SK-N-SH treated with all-trans-retinoic acid at 6 μM for 48 hours (cell line): ENCODE results near the gene CACNA1B.
"Not testable (repeated sequence)": the region's sequence is repeated elsewhere in the genome, so short reads cannot be mapped to it uniquely, and the experiment has no call there.

Experiments used
- ATAC-seq: fragments of 200-7000 bp; cut with Tn5 transposase; 3 replicates; pipeline ENCODE4 v1.9.1; 2020; ENCODE audit warnings: mild to moderate bottlenecking, moderate library complexity
- ARNTL ChIP-seq: fragments of 450-650 bp; formaldehyde crosslinking; IDR thresholded peaks from 2 replicates; pipeline ENCODE4 v1.5.0; 2020; ENCODE audit warnings: low read depth, mild to moderate bottlenecking, moderate library complexity, borderline replicate concordance
- BACH2 ChIP-seq: fragments of 250-450 bp; sonication (Bioruptor Pico); IDR thresholded peaks from 2 replicates; pipeline ENCODE4 v1.9.0; 2021; ENCODE audit warnings: mild to moderate bottlenecking, borderline replicate concordance
- CSDC2 ChIP-seq: fragments of 250-450 bp; sonication (Bioruptor Pico); IDR thresholded peaks from 2 replicates; pipeline ENCODE4 v1.5.0; 2020; ENCODE audit warnings: mild to moderate bottlenecking, moderate library complexity
- CSRNP3 ChIP-seq: fragments of 250-450 bp; sonication (Bioruptor Pico); IDR thresholded peaks from 2 replicates; pipeline ENCODE4 v1.5.1; 2021; ENCODE audit warnings: mild to moderate bottlenecking, moderate library complexity
- ESRRG ChIP-seq: fragments of 250-450 bp; sonication (Bioruptor Pico); IDR thresholded peaks from 2 replicates; pipeline ENCODE4 v1.6.1; 2021; ENCODE audit warnings: mild to moderate bottlenecking
- GLIS3 ChIP-seq: fragments of 250-450 bp; sonication (Bioruptor Pico); IDR thresholded peaks from 2 replicates; pipeline ENCODE4 v1.5.0; 2020; ENCODE audit warnings: mild to moderate bottlenecking, moderate library complexity
- ISL1 ChIP-seq: fragments of 250-450 bp; sonication (Bioruptor Pico); IDR thresholded peaks from 2 replicates; pipeline ENCODE4 v2.1.2; 2022; ENCODE audit warnings: mild to moderate bottlenecking, moderate library complexity
- OSR1 ChIP-seq: fragments of 250-450 bp; sonication (Bioruptor Pico); IDR thresholded peaks from 2 replicates; pipeline ENCODE4 v1.8.0; 2022; ENCODE audit warnings: moderate library complexity, mild to moderate bottlenecking, inconsistent platforms
- PATZ1 ChIP-seq: fragments of 250-450 bp; sonication (Bioruptor Pico); IDR thresholded peaks from 2 replicates; pipeline ENCODE4 v1.8.0; 2020; ENCODE audit warnings: mild to moderate bottlenecking, moderate library complexity, borderline replicate concordance
- PPARA ChIP-seq: fragments of 250-450 bp; sonication (Bioruptor Pico); IDR thresholded peaks from 2 replicates; pipeline ENCODE4 v1.5.0; 2020; ENCODE audit warnings: mild to moderate bottlenecking, borderline replicate concordance
- RARB ChIP-seq: fragments of 250-450 bp; sonication (Bioruptor Pico); IDR thresholded peaks from 2 replicates; pipeline ENCODE4 v1.8.0; 2021; ENCODE audit warnings: mild to moderate bottlenecking, moderate library complexity
- SNAI2 ChIP-seq: fragments of 250-450 bp; sonication (Bioruptor Pico); IDR thresholded peaks from 2 replicates; pipeline ENCODE4 v1.5.0; 2020; ENCODE audit warnings: mild to moderate bottlenecking, moderate library complexity
- TOX ChIP-seq: fragments of 250-450 bp; sonication (Bioruptor Pico); IDR thresholded peaks from 2 replicates; pipeline ENCODE4 v1.8.0; 2021; ENCODE audit warnings: mild to moderate bottlenecking, moderate library complexity, borderline replicate concordance
- TSHZ2 ChIP-seq: fragments of 250-450 bp; sonication (Bioruptor Pico); IDR thresholded peaks from 2 replicates; pipeline ENCODE4 v1.5.0; 2020; ENCODE audit warnings: mild to moderate bottlenecking, moderate library complexity
- ZC3H10 ChIP-seq: fragments of 250-450 bp; sonication (Bioruptor Pico); IDR thresholded peaks from 2 replicates; pipeline ENCODE4 v1.5.1; 2021; ENCODE audit warnings: mild to moderate bottlenecking, moderate library complexity
- ZFP30 ChIP-seq: fragments of 450-650 bp; formaldehyde crosslinking; IDR thresholded peaks from 2 replicates; pipeline ENCODE4 v1.5.0; 2022; ENCODE audit warnings: mild to moderate bottlenecking, moderate library complexity
- ZNF565 ChIP-seq: fragments of 450-650 bp; formaldehyde crosslinking; conservative IDR thresholded peaks from 2 replicates; pipeline ENCODE4 v1.5.0; 2020; ENCODE audit warnings: low read depth, mild to moderate bottlenecking, moderate library complexity
- ZNF70 ChIP-seq: fragments of 450-650 bp; formaldehyde crosslinking; IDR thresholded peaks from 2 replicates; pipeline ENCODE4 v1.5.0; 2020; ENCODE audit warnings: mild to moderate bottlenecking, moderate library complexity
- ZNF8 ChIP-seq: fragments of 450-650 bp; formaldehyde crosslinking; IDR thresholded peaks from 2 replicates; pipeline ENCODE4 v1.5.0; 2020; ENCODE audit warnings: mild to moderate bottlenecking, moderate library complexity

The CACNA1B gene

DNA sequence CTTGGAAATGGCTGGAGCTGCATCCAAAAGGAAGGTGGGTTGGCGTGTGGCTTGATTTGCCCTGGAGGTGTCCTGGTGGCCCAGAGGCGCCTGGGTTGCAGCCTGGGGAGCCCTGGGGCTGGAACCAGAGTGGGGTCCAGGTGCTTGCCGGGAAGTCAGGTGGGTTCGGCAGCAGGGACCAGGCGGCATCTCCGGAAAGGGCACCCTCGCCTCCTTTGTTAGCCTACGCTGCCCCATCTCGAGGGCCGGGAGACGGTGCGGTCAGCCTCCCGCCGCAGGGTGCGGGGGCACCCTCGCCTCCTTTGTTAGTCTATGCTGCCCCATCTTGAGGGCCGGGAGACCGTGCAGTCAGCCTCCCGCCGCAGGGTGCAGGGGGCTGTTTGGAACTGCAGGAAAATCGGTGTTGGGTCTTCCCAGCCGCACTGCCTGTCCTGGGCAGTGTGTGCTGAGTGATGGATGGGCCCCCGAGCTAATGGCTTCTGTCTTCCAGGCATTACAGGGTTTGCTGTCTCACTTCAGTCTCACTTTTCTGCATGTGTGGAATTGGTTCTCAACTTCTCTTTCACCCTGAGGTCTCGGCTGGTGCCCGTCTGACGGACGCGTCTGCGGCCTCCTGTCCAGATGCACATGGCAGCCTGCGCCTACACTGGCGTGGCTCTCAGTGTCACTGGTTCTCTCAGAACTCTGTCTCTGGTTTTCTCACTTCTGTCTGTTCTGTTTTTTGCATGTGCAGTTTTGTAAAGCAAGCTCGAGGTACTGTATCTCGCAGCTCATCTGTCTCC, 139.0 kb downstream of the CACNA1B start:
- no peak for ATAC-seq
- TF ChIP-seq TSHZ2 (CRISPR knock-in tag) (no peak), ZNF565 (CRISPR knock-in tag) (no peak), ZNF8 (CRISPR knock-in tag) (no peak), ESRRG (CRISPR knock-in tag) (no peak)

DNA sequence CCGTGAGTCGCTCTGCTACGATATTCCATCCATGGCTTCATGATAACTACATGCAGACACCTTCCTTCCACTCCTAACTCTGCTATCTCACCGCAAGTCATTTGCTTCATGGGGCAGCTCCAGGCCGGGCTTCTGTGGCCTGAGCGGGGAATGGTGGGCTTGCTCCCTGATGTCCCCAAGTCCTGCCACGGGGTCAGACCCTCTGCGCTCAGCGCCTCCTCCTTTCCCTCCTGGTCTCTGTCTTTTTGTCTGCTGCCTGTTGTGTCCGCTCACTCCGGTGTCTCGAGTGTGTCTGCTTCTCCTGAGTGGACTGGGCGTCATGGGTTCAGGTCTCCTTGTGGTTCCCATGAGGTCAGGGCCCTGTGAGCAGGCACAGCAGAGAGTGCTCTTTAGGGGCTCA, 139.6 kb downstream of the CACNA1B start:
- TF ChIP-seq GLIS3 (CRISPR knock-in tag) (no peak), PPARA (CRISPR knock-in tag) (no peak), TOX (CRISPR knock-in tag) (no peak), ZNF70 (CRISPR knock-in tag) (no peak), OSR1 (CRISPR knock-in tag) (no peak), CSDC2 (CRISPR knock-in tag) (no peak), ZC3H10 (no peak), ZNF8 (CRISPR knock-in tag) (no peak), ARNTL (CRISPR knock-in tag) (no peak), ZNF565 (CRISPR knock-in tag) (no peak), CSRNP3 (CRISPR knock-in tag) (no peak), PATZ1 (CRISPR knock-in tag) (no peak), RARB (CRISPR knock-in tag) (no peak), ESRRG (CRISPR knock-in tag) (no peak), ISL1 (CRISPR knock-in tag) (no peak), TSHZ2 (CRISPR knock-in tag) (no peak), BACH2 (no peak), SNAI2 (CRISPR knock-in tag) (no peak), ZFP30 (CRISPR knock-in tag) (no peak)
- ATAC-seq: no peak

DNA sequence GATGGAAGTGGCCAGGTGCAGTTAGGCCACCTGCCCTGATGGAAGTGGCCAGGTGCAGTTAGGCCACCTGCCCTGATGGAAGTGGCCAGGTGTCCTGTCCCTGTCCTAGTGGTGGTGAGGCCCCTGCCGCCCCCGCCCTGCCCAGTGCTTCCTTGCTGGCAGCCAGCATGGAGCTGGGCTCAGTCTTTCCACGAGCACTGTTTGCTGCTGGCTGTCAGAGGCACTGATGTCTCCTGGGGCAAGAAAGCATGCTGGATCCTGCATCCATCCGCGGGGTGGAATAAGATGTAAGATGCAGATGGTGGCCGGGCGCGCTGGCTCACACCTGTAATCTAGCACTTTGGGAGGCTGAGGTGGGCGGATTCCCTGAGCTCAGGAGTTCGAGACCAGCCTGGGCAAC, 141.9 kb downstream of the CACNA1B start:
- not testable (repeated sequence) for ATAC-seq
